OCI-LY7 (cell line): ENCODE measurements around the gene GDI1. TPM values are rescaled to one million over a fixed set of nuclear protein-coding genes. Genes with fewer than 3 reads are reported as not detected.

Experiments
- BruUV-seq: library from RNA; stranded (reverse); fragments of 400-500 nt; replicated peaks from 2 replicates; lab custom pipeline; 2021; lab: Mats Ljungman, UMichigan
- CTCF ChIA-PET: fragments of 300-600 bp; sonication (Branson Sonifier 250); formaldehyde crosslinking; loops from one replicate; lab custom pipeline; 2022; ENCODE audit warnings: antibody characterized with exemption; ENCODE audit not compliant: unreplicated experiment; lab: Charles Lee
- POLR2A ChIA-PET: fragments of 300-600 bp; sonication (Branson Sonifier 250); formaldehyde crosslinking; loops from one replicate; lab custom pipeline; 2022; ENCODE audit warnings: antibody characterized with exemption; lab: Charles Lee
- DNase-seq: peaks from one replicate; pipeline ENCODE4 v3.0.0-alpha.2; 2015; ENCODE audit warnings: low spot score
- H2AFZ ChIP-seq: fragments of 200-600 bp; sonication (generic), shearing (Covaris generic); 2 replicates; pipeline ENCODE4 v1.6.1; 2014; ENCODE audit warnings: mild to moderate bottlenecking, antibody characterized with exemption, low read length, moderate library complexity
- H3K27ac ChIP-seq: fragments of 200-600 bp; sonication (generic); 2 replicates; pipeline ENCODE4 v1.5.1; 2014; ENCODE audit warnings: mixed run types, low read depth, mild to moderate bottlenecking, moderate library complexity, low read length, inconsistent platforms; ENCODE audit not compliant: poor library complexity, severe bottlenecking
- H3K36me3 ChIP-seq: fragments of 200-600 bp; sonication (generic); 2 replicates; pipeline ENCODE4 v1.6.1; 2014; ENCODE audit warnings: mild to moderate bottlenecking, antibody characterized with exemption, low read length, moderate library complexity, mixed read lengths; ENCODE audit not compliant: insufficient read depth
- H3K4me1 ChIP-seq: fragments of 200-600 bp; sonication (generic); 2 replicates; pipeline ENCODE4 v1.5.1; 2014; ENCODE audit warnings: mild to moderate bottlenecking, low read length; ENCODE audit not compliant: insufficient read depth, poor library complexity, severe bottlenecking
- H3K4me2 ChIP-seq: fragments of 200-600 bp; sonication (generic); 2 replicates; pipeline ENCODE4 v1.6.1; 2014; ENCODE audit warnings: mild to moderate bottlenecking, low read length
- H3K4me3 ChIP-seq: fragments of 200-600 bp; sonication (generic); 2 replicates; pipeline ENCODE4 v1.5.1; 2014; ENCODE audit warnings: mild to moderate bottlenecking, low read depth, low read length; ENCODE audit not compliant: poor library complexity, severe bottlenecking
- H3K79me2 ChIP-seq: fragments of 200-600 bp; sonication (generic); 2 replicates; pipeline ENCODE4 v1.6.1; 2016; ENCODE audit warnings: low read depth, mild to moderate bottlenecking, low read length, moderate library complexity, mixed read lengths; ENCODE audit not compliant: insufficient read depth
- H3K9me2 ChIP-seq: fragments of 200-600 bp; sonication (generic); 2 replicates; pipeline ENCODE4 v1.6.1; 2016; ENCODE audit warnings: mild to moderate bottlenecking, low read length, mixed read lengths; ENCODE audit not compliant: insufficient read depth
- H3K9me3 ChIP-seq: fragments of 200-600 bp; sonication (generic); 2 replicates; pipeline ENCODE4 v1.6.1; 2014; ENCODE audit warnings: mild to moderate bottlenecking, mixed run types, low read length, mixed read lengths
- H4K20me1 ChIP-seq: fragments of 200-600 bp; sonication (generic); 2 replicates; pipeline ENCODE4 v1.6.1; 2014; ENCODE audit warnings: mild to moderate bottlenecking, antibody characterized with exemption, low read length, moderate library complexity, mixed read lengths; ENCODE audit not compliant: insufficient read depth
- EZH2phosphoT487 ChIP-seq: fragments of 200-600 bp; sonication (generic); IDR thresholded peaks from 2 replicates; pipeline ENCODE4 v1.6.1; 2018; ENCODE audit warnings: low read depth, borderline replicate concordance, mild to moderate bottlenecking, mixed run types, antibody characterized with exemption, low read length, moderate library complexity, mixed read lengths
- intact Hi-C: fragments of 100-400 bp; cut with micrococcal nuclease; formaldehyde crosslinking; loops from one replicate; pipeline ENCODE4 v1.10.0; 2022; ENCODE audit not compliant: unreplicated experiment
- total RNA-seq, 2 experiments: library from RNA; depleted of rRNA in 1 of 2; stranded (reverse); fragments of >200 nt in 1 of 2; shearing (Covaris generic) in 1 of 2; gene quantifications; 2 replicates each; pipeline ENCODE4 v1.2.3, GENCODE V29; 2014 to 2022
- TF ChIP-seq, protein P1 (sequence below): fragments of 200-600 bp; sonication (generic); conservative IDR thresholded peaks from 2 replicates; pipeline ENCODE4 v1.5.1; 2014; ENCODE audit warnings: mild to moderate bottlenecking, antibody characterized with exemption, low read length, moderate library complexity, mixed read lengths

GDI1 gene
- total RNA-seq, 2 experiments from 2014 or later: 76.6 to 103 TPM

DNA sequence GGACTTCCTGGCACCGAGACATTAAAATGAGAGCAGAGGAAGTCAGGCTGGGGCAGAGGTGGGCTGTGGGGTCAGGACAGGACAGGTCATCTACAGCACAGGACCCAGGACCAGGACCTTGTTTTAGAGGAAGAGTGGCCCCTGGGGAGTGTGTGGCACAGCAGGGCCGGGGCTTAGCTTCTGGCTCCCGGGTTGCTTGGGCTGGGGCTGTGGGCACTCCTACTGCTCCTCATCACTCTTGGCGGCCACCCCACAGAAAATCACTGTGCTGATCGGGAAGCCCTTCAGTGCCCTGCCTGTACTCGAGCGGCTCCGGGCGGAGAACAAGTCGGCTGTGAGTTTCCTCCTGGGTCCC, 16.6 kb upstream of the GDI1 start:
- TF ChIP-seq, protein P1, sequence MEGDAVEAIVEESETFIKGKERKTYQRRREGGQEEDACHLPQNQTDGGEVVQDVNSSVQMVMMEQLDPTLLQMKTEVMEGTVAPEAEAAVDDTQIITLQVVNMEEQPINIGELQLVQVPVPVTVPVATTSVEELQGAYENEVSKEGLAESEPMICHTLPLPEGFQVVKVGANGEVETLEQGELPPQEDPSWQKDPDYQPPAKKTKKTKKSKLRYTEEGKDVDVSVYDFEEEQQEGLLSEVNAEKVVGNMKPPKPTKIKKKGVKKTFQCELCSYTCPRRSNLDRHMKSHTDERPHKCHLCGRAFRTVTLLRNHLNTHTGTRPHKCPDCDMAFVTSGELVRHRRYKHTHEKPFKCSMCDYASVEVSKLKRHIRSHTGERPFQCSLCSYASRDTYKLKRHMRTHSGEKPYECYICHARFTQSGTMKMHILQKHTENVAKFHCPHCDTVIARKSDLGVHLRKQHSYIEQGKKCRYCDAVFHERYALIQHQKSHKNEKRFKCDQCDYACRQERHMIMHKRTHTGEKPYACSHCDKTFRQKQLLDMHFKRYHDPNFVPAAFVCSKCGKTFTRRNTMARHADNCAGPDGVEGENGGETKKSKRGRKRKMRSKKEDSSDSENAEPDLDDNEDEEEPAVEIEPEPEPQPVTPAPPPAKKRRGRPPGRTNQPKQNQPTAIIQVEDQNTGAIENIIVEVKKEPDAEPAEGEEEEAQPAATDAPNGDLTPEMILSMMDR: no peak
- TF ChIP-seq EZH2phosphoT487: no peak
- Histone ChIP-seq H2AFZ (no peak overlapping the region), H3K4me1 (no peaks in the 10 kb centered on the region), H4K20me1 (no peaks in the 10 kb centered on the region), H3K4me3 (no peak overlapping the region), H3K79me2 (no peaks in the 10 kb centered on the region), H3K36me3 (peaks cover under 1% of the 10 kb centered on the region), H3K9me2 (no peaks in the 10 kb centered on the region), H3K27ac (no peak overlapping the region), H3K9me3 (no peaks in the 10 kb centered on the region), H3K4me2 (no peak overlapping the region)
- BruUV-seq: no TSS peak
- ChIA-PET POLR2A (interaction anchor here (0.9 kb wide), 1 partner anchor 8 kb away, joined by 3 read pairs; no protein-coding TSS in a partner anchor), CTCF (no interaction called here)
- intact Hi-C loops: no loop called here
- DNase-seq: no peak

DNA sequence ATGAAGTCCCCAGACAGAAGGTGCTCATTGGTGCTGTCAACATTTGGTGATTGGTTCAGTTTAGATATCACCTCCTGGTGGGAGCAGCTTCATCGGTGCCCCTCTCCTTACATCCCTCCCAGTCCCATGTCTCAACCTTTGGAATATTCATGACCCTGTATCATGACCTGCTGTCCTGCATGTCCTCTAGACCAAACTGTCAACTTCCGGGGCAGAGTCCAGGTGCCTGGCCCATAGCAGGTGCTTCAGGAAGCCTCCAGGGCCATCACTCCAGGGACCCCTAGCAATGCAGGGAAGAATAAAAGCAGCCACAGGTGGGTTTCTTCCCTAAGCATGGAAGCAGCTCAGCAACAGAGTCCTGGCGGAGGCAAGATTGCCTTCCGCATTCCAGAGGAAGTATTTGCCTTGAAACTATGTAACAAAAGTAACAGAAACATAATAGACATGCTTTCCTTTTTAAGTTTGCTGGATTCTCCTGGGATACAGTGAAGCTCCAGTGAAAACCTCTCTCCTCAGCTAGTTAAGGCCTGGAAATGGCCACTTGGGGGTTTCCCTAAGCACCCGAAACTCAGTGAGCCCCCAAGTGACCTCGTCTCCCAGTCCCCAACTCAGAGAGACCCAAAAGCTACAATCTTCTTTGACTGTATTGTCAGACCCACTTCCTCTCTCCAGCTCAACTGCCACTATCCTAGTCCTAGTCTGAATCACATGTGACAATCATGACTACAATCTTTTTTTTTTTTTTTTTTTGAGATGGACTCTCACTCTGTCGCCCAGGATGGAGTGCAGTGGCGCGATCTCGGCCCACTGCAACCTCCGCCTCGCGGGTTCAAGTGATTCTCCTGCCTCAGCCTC, 9.8 kb upstream of the GDI1 start:
- ChIA-PET CTCF (no interaction called here), POLR2A (interaction anchor here (0.5 to 0.9 kb wide), 5 partner anchors 14 to 311 kb away, joined by 3 to 8 read pairs (median 4); no protein-coding TSS in a partner anchor)
- 0 out of 2 replicates have a peak overlapping the region, but pooled peaks have one; percentile 66 for H3K4me2 ChIP-seq
- BruUV-seq: no TSS peak
- no peak overlapping the region for H3K27ac ChIP-seq
- peaks cover 14% of the 10 kb centered on the region for H3K4me1 ChIP-seq
- H3K36me3 ChIP-seq: no peaks in the 10 kb centered on the region
- no peaks in the 10 kb centered on the region for H3K9me3 ChIP-seq
- no peak overlapping the region for H2AFZ ChIP-seq
- no peaks in the 10 kb centered on the region for H3K9me2 ChIP-seq
- no peak for TF ChIP-seq EZH2phosphoT487
- TF ChIP-seq, protein P1: no peak
- H4K20me1 ChIP-seq: no peaks in the 10 kb centered on the region
- H3K79me2 ChIP-seq: peaks cover 13% of the 10 kb centered on the region; the same call in 1 of the 2 replicates
- intact Hi-C loops: loop anchor here (5.0 kb wide), 1 partner anchor 65 kb away; the partner anchor contains the start of gene SLC10A3
- no peak overlapping the region for H3K4me3 ChIP-seq
- no peak for DNase-seq
